KMS-11 (cell line): Measurements from ENCODE around the gene PSTK.

Source experiments
- H2AFZ ChIP-seq: fragments of 200-600 bp; sonication (generic); 2 replicates; pipeline ENCODE4 v1.6.1; 2016; ENCODE audit warnings: antibody characterized with exemption, mixed run types, low read depth
- H3K27ac ChIP-seq: fragments of 200-600 bp; sonication (generic); 2 replicates; pipeline ENCODE4 v1.6.1; 2016; ENCODE audit warnings: mild to moderate bottlenecking, mixed run types
- H3K27me3 ChIP-seq: fragments of 200-600 bp; sonication (generic); 2 replicates; pipeline ENCODE4 v1.6.1; 2017; ENCODE audit warnings: mild to moderate bottlenecking, low read depth, mixed run types, moderate library complexity; ENCODE audit not compliant: insufficient read depth
- H3K36me3 ChIP-seq: fragments of 200-600 bp; sonication (generic); 2 replicates; pipeline ENCODE4 v1.6.1; 2017; ENCODE audit warnings: mild to moderate bottlenecking, mixed run types; ENCODE audit not compliant: insufficient read depth
- H3K4me1 ChIP-seq: fragments of 200-600 bp; sonication (generic); 2 replicates; pipeline ENCODE4 v1.6.1; 2016; ENCODE audit warnings: mild to moderate bottlenecking, low read depth, mixed run types; ENCODE audit not compliant: poor library complexity, severe bottlenecking
- H3K4me2 ChIP-seq: fragments of 200-600 bp; sonication (generic); 2 replicates; pipeline ENCODE4 v1.7.0; 2016; ENCODE audit warnings: mild to moderate bottlenecking, mixed run types
- H3K4me3 ChIP-seq: fragments of 200-600 bp; sonication (generic); IDR thresholded peaks from 2 replicates; pipeline ENCODE4 v1.6.1; 2017; ENCODE audit warnings: low read depth, low read length, mixed read lengths; ENCODE audit not compliant: insufficient read depth
- H3K79me2 ChIP-seq: fragments of 200-600 bp; sonication (generic); 2 replicates; pipeline ENCODE4 v1.6.1; 2016; ENCODE audit warnings: low read depth, mixed run types; ENCODE audit not compliant: insufficient read depth
- H3K9ac ChIP-seq: fragments of 200-600 bp; sonication (generic); 2 replicates; pipeline ENCODE4 v1.6.1; 2016; ENCODE audit warnings: mild to moderate bottlenecking, mixed run types
- H4K20me1 ChIP-seq: fragments of 200-600 bp; sonication (generic); 2 replicates; pipeline ENCODE4 v1.6.1; 2016; ENCODE audit warnings: mild to moderate bottlenecking, mixed run types; ENCODE audit not compliant: insufficient read depth
- CTCF ChIP-seq: fragments of 200-600 bp; sonication (generic); conservative IDR thresholded peaks from 2 replicates; pipeline ENCODE4 v1.6.1; 2017; ENCODE audit warnings: low read depth, mild to moderate bottlenecking, antibody characterized with exemption, low read length, moderate library complexity, mixed read lengths

Gene PSTK

GRCh38 chr10:123038782-123039631 is 58.8 kb downstream of the PSTK start:
- Histone ChIP-seq H3K36me3 (no peaks in the 10 kb centered on the region), H3K27ac (no peak overlapping the region), H3K79me2 (no peaks in the 10 kb centered on the region), H2AFZ (no peak overlapping the region), H3K4me1 (peaks cover 18% of the 10 kb centered on the region), H3K4me3 (no peak overlapping the region), H3K27me3 (no peaks in the 10 kb centered on the region), H3K4me2 (no peak overlapping the region), H3K9ac (no peak overlapping the region), H4K20me1 (no peaks in the 10 kb centered on the region)
- no peak for TF ChIP-seq CTCF

DNA sequence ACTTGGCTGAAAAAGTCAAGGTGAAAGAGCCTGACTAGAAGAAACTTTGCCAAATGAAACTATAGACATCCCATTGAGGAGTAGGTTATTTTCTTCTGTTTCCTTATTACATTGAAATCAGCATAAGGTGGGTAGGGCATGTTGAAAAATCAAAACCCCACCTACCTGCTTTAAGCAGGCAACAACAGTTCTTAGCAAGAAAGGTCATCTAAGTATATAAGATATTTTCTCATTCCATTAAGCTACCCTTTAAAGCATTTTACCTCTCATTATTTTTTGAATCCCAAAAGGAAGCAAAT is 59.4 kb downstream of the PSTK start:
- Histone ChIP-seq H3K4me2 (no peak overlapping the region), H3K27me3 (no peaks in the 10 kb centered on the region), H3K79me2 (no peaks in the 10 kb centered on the region), H4K20me1 (no peaks in the 10 kb centered on the region), H2AFZ (no peak overlapping the region), H3K4me3 (no peak overlapping the region), H3K36me3 (no peaks in the 10 kb centered on the region), H3K4me1 (peaks cover 21% of the 10 kb centered on the region), H3K27ac (no peak overlapping the region), H3K9ac (no peak overlapping the region)
- no peak for TF ChIP-seq CTCF
